Muscle of arm (tissue), 14 donors: Measurements from ENCODE around the gene C11orf91. TPM values are rescaled to one million over a fixed set of nuclear protein-coding genes. Genes with fewer than 3 reads are reported as not detected.
A peak's percentile ranks its signal among the peaks of the same experiment; 100 is the strongest.
"Not testable (repeated sequence)": the region's sequence is repeated elsewhere in the genome, so short reads cannot be mapped to it uniquely, and the experiment has no call there.

Experiments
- DNase-seq: peaks from one replicate; pipeline ENCODE4 v3.0.0-alpha.2; 2013
- long read RNA-seq, 11 donors: transcript quantifications; one replicate each; lab custom pipeline, GENCODE V29; 2026
- polyA plus RNA-seq, 12 donors: library from polyadenylated mRNA; unstranded; fragments of 120-200 nt; gene quantifications; one replicate each; pipeline ENCODE4 v1.2.1, GENCODE V29; 2013; ENCODE audit not compliant: insufficient read length in 12 of 12

Gene C11orf91, protein sequence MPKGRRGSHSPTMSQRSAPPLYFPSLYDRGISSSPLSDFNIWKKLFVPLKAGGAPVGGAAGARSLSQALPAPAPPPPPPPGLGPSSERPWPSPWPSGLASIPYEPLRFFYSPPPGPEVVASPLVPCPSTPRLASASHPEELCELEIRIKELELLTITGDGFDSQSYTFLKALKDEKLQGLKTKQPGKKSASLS
- polyA plus RNA-seq: not detected
- long read RNA-seq, donor 1: 0 reads
- long read RNA-seq, donor 2: 0 reads
- long read RNA-seq, donor 3: 0 reads
- long read RNA-seq, donor 4: 0 reads
- long read RNA-seq, donor 5: 0 reads
- long read RNA-seq, donor 6: 0 reads
- long read RNA-seq, donor 7: 0 reads
- long read RNA-seq, donor 8: 0 reads
- long read RNA-seq, donor 9: 0 reads
- long read RNA-seq, donor 10: 0 reads
- long read RNA-seq, donor 11: 0 reads

DNA sequence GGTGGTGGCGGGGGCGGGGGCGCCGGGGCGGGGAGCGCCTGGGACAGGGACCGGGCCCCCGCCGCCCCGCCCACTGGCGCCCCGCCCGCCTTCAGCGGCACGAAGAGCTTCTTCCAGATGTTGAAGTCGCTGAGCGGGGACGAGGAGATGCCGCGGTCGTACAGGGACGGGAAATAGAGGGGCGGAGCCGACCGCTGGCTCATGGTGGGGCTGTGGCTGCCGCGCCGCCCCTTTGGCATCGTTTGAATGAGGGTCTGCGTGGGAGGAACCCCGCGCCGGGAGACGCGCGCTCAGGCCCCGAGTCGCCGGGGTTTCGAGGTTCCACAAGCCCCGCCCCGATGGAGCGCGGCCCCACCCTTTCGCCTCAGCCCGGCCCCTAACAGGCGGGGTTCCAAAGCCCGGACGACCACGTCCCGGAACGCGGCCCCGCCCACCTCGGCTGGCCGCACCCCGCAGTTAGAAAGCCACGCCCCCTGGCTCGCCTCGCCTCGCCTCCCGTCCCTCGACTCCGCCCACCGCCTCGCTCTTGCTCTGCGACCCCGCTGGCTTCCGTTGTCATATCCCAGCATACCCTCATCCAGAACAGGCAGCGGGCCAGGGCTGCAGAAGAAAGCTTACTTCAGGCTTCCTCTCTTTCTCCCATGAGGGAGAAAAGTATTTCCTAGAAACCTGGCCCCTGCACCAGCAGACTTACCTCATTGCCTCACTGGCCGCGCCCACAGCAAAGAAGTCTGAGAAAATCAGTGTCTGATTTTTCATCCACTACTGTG is at the start of gene C11orf91:
C11orf91 (minus strand) TSS at position 325 of the 770 bp plus-strand sequence; CDS start at position 239, 86 bp downstream.
- peak; percentile 98 for DNase-seq

GRCh38 chr11:33747979-33748378 is 47.4 kb upstream of the C11orf91 start:
- DNase-seq: peak; percentile 46

- no peak for DNase-seq
Measured at GRCh38 chr11:33743291-33743690, 42.7 kb upstream of the C11orf91 start.

GRCh38 chr11:33742249-33742851 is 41.7 kb upstream of the C11orf91 start:
- DNase-seq: no peak

- no peak for DNase-seq
Measured at GRCh38 chr11:33741806-33742205, 41.2 kb upstream of the C11orf91 start.

GRCh38 chr11:33737362-33737821 is 36.8 kb upstream of the C11orf91 start:
- no peak for DNase-seq

- DNase-seq: peak; percentile 89
Measured at GRCh38 chr11:33736148-33736812, 35.7 kb upstream of the C11orf91 start, which contains the start of gene CD59. Gene CD59, minus strand, starts transcription at chr11:33736423. Its CDS starts 13,978 bp downstream, at chr11:33722445.

DNA sequence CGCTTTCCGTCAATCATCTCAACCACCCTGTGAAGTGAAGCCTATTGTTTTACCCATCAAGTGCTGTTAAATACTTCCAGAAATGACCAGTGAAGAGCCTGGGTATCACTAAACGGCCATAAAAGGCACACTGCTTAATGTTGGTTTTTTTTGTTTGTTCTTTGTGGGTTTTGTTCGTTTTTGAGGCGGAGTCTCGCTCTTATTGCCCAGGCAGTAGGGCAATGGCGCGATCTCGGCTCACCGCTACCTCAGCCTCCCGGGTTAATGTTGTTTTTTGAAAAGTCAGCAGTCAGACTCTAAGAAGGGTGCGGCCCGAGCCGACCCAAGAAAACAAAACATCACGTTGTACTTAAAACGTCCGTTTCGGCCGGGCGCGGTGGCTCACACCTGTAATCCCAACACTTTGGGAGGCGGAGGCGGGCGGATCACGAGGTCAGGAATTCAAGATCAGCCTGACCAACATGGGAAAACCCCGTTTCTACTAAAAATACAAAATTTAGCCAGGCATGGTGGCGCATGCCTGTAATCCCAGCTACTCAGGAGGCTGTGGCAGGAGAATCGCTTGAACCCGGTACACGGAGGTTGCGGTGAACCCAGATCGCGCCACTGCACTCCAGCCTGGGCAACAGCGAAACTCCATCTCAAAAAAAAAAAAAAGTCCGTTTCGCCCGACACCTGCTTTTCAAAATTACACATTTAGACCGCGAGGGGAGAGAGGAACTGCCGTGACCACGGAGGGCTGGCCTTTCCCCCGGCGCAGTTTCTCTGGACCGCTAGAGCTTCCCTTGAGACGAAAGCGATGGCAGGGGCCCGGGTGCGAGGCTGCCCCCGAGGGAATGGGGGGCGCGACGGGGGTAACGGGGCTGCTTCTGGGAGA is 34.9 kb upstream of the C11orf91 start:
- peak; percentile 35 for DNase-seq

DNA sequence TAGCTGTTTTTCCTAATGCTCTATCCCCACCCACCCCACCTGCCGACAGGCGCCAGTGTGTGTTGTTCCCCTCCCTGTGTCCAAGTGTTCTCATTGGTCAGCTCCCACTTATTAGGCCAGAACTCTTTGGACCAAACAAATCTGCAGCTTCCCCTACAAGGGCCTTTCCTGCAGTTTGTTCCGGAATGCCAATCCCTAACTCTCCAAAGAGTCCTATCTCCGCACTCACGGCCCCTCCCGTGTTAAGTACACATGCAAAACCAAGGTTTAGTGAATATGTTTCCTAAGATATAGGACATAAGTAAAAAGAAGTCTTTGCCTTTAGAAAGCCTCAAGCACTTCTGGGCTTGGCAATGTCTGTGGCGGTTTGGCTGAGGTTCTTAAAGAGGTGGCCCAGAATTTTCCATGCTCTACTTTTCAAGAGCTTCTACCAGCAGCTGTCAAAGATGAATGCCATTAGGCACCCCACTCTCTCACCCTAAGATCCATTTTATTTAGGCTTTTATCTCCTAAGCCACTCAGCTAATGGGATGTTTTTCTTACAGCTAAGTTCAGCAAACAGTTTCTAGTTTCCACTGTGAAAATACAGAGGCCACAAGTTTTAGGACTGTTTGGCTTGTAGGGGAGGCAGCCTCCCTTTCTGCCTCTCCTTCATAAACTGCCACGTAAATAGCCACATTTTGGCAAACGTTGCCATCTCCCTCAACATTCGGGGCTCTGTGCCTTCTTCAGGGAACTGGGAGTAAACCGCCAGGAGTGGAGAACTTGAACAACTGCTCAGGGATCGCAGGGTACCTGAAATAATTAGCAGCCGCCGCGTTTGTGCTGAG is 34.0 kb upstream of the C11orf91 start:
- peak; percentile 66 for DNase-seq

GRCh38 chr11:33733980-33734379 is 33.4 kb upstream of the C11orf91 start:
- no peak for DNase-seq

GRCh38 chr11:33731723-33732531 is 31.3 kb upstream of the C11orf91 start:
- no peak for DNase-seq

GRCh38 chr11:33730716-33731115 is 30.1 kb upstream of the C11orf91 start:
- DNase-seq: no peak

DNA sequence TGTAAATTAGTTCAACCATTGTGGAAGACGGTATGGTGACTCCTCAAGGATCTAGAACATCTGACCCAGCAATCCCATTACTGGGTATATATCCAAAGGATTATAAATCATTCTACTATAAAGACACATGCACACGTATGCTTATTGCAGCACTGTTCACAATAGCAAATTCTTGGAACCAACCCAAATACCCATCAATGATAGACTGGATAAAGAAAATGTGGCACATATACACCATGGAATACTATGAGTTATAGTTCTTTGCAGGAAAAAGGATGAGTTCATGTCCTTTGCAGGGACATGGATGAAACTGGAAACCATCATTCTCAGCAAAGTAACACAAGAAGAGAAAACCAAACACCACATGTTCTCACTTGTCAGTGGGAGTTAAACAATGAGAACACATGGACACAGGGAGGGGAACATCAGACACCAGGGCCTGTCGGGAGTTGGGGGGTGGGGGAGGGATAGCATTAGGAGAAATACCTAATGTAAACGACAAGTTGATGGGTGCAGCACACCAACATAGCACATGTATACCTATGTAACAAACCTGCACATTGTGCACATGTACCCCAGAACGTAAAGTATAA is 28.5 kb upstream of the C11orf91 start:
- not testable (repeated sequence) for DNase-seq

GRCh38 chr11:33727539-33727938 is 26.9 kb upstream of the C11orf91 start:
- not testable (repeated sequence) for DNase-seq

DNA sequence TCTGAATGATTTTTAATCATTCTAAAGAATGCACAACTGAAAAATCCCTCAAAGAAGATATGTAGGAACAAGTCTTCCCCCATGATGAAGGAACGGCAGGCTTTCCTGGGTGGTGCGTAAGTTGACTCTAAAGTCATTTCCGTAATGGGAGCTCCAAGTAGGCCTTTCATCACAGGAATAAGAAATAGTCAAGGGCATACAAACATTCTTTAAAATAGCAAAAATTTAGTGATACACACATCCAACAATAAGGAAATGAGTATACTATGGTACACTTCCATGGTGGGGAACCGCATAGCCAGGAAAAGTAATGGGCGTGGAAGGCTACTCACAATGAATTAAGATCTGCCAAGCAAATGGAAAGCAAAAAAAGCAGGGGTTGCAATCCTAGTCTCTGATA is 24.9 kb upstream of the C11orf91 start:
- DNase-seq: no peak

DNA sequence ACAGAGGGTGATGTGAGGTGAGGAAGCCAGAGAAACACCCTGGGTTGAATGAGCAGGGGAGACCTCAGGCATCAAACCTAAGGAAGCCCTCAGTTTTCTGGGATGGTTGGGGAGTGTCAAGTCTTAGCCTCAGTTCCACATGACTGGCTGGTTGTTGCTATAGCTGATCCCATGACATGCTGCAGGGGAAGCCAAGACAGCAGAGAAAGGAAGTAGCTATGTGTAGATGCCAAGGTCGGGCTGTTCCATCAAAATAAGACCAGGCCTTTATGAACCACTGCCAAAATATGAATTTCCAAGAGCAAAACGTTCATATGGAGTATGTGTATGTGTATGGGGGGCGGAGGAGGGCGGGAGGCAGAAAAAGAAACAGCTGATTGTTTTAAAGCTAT is 24.0 kb upstream of the C11orf91 start:
- no peak for DNase-seq

DNA sequence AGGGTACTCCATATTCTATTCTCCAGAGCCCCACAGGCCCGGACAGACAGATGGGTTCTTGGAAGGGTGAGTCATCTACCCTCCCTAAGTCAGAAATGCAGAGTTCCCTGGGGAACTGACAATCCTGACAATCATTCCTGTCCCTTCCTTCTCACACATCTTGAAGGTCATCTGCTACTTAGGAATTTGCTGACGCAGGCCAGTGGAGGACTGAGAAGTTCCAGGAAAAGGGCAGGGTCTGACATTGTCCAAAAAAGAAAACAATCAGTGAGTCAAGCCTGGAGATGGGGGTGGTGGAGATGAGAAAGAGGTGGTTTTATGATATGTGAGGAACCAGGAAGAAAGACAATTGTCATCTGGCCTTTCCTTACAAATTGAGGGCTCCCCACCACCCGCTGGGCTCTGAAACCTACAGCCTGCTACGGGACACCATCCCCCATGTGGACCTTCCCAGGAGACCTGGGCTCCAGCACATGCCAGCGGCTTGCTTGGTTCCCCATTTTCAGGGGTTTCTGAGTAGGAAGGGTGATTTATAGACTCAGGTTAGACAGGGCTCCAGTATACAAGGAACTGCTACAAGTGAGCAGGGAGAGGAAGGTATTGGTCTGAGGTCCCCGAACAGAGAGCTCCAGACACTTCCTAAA is 22.7 kb upstream of the C11orf91 start:
- DNase-seq: no peak
